Placental pericyte (primary cell): ENCODE measurements around the gene RBMS2. TPM values are rescaled to one million over a fixed set of nuclear protein-coding genes. Genes with fewer than 3 reads are reported as not detected.

Source experiments
- small RNA-seq: library from RNA; depleted of rRNA; stranded (forward); fragments of <200 nt; gene quantifications from one replicate; pipeline ENCODE3, GENCODE V24; 2012; ENCODE audit warnings: low replicate concordance
- total RNA-seq: library from RNA; depleted of rRNA; stranded (reverse); fragments of >200 nt; gene quantifications from 2 replicates; pipeline ENCODE4 v1.2.3, GENCODE V29; 2012

The RBMS2 gene, protein sequence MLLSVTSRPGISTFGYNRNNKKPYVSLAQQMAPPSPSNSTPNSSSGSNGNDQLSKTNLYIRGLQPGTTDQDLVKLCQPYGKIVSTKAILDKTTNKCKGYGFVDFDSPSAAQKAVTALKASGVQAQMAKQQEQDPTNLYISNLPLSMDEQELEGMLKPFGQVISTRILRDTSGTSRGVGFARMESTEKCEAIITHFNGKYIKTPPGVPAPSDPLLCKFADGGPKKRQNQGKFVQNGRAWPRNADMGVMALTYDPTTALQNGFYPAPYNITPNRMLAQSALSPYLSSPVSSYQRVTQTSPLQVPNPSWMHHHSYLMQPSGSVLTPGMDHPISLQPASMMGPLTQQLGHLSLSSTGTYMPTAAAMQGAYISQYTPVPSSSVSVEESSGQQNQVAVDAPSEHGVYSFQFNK
- 13.8 and 39.8 TPM in 2 replicates for total RNA-seq

DNA sequence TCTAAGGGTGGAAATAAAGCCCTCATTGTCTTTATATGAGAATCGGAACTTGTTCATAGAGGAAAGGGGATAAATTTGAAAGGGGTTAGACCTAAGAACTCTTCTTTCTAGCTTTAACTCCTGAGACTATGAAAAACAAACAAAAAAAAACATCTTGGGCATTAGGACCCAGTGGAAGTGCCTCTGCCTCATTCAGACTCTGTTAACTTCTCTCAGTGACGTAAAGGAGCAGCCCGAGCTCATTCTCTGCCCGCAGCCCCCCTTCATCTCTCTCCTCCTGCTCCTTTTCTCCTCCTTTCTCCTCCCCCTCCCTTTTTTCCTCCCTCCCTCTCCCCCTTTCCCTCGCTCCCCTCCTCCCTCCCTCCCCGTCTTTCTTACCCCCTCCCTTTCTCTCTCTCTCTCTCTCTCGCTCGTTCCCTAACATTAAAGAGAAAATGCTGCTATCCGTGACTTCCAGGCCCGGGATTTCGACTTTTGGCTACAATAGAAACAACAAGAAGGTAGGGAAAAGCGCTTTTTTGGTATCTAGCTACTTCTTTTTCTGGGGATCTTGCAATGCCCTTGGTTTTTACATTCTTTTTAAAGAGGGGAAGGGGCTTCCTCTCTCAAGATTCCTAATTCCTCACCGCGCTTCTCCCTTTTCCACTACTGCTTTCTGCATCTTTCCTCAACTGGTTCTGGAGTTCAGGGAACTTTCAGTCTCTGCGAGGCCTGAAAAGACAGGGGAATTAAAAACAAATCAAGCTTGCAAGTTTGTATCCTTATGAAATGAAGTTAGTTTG, at the start of gene RBMS2:
Gene RBMS2, plus strand, starts transcription at position 231 of the 782 bp plus-strand sequence. Its CDS starts 204 bp downstream, at position 435.

DNA sequence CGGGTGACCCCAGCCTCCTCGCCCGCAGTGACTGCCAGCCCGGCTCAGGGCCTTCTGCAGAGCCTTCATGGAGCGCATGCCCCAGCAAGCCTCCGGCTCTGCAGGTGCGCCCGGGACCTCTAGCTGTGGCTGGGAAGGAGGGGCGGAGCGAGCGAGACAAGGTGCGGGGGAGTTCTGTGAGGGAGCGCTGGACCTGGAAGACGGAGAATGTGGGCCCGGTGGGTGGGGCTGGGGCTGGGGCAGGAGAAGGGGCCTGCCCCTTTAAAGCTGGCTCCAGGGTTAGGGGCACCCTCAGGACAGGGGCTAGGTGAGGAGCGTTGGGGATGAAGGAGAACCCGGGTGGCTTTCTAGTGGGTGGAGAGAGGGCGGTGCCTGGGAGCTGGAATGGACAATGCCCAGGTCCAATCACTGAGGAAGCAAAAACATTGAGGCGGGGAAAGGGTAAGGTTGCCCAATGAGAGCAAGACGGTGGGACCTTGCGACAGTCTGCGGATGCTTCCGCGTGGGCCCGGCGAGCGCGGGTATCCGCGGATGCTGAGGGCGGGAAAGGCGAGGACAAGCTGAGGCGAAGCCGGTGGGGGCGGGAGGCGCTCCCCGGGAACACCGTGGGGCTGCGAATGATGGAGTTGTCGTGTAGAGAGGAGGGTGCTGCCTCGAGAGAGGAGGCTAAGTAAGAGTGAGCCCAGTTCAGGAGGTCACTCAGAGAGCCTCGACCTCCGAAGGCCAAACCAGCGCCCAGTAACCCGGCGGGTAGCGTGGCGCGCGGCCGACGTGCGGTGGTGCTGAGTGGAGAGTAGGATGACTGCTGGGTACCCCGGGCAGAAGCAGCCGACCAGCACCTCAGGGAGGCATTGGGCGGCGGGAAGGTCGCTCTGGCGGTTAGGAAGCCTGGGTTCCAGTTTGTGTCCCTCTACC, 33.3 kb upstream of the RBMS2 start, which contains the start of gene GLS2:
Gene GLS2, minus strand, starts transcription at position 121 of the 915 bp plus-strand sequence. Its CDS starts 43 bp downstream, at position 78.

DNA sequence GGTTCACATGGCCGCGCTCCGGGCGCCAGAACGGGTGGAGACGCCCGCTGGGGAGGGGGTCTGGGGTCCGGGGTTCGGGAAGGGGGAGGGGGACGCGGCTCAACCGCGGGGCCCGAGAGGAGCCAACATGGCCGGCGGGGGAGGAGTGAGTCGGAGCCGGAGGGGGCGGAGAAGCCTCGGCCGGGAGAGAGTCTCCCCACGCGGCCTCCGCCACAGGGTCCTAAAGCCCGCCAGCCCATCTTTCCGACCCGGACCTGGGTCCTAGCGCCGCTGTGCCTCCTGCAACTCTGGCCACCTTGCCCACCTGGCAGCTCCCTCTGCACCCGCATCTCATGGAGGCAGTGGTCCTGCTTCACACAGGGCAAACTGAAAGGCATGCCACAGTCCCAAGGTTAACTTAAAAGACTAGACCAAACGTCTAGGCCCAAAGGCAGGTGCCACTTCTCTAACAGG, 108.6 kb downstream of the RBMS2 start, which contains the start of gene BAZ2A:
Gene BAZ2A, minus strand, starts transcription at position 147 of the 453 bp plus-strand sequence. CDS start 12,796 bp downstream, outside the sequence.

Small RNA genes within 50 kb of the gene (small RNA-seq; reads per million reads assigned to genes)
- gene RNU6-343P (not detected), gene SNORD59A (6,386 reads per million, percentile 100 among the genes with 10 or more reads in this experiment)

Other genes starting within 250 kb of the RBMS2 start
- 83.4 and 160 TPM in 2 replicates for gene CS, start 221.5 kb upstream of the RBMS2 start, total RNA-seq
- gene CNPY2, start 205.8 kb upstream of the RBMS2 start, total RNA-seq, result 84.8 and 105 TPM in 2 replicates
- 13.6 and 20.6 TPM in 2 replicates for gene PAN2, start 187.8 kb upstream of the RBMS2 start, total RNA-seq
- gene IL23A, start 182.9 kb upstream of the RBMS2 start, total RNA-seq, result not detected in 2 replicates
- gene STAT2, start 161.7 kb upstream of the RBMS2 start, total RNA-seq, result 271 and 396 TPM in 2 replicates
- gene APOF, start 159.0 kb upstream of the RBMS2 start, total RNA-seq, result not detected in 2 replicates
- gene TIMELESS, start 72.4 kb upstream of the RBMS2 start, total RNA-seq, result 2.0 and 21.9 TPM in 2 replicates
- not detected in 2 replicates for gene MIP, start 67.2 kb upstream of the RBMS2 start, total RNA-seq
- gene SPRYD4, start 53.2 kb upstream of the RBMS2 start, total RNA-seq, result 1.8 and 2.7 TPM in 2 replicates
- gene GLS2, start 33.7 kb upstream of the RBMS2 start, total RNA-seq, result not detected in 2 replicates
- gene BAZ2A, start 108.5 kb downstream of the RBMS2 start, total RNA-seq, result 43.8 and 61.7 TPM in 2 replicates
- gene ATP5F1B, start 124.2 kb downstream of the RBMS2 start, total RNA-seq, result 428 and 476 TPM in 2 replicates
- gene PTGES3, start 166.5 kb downstream of the RBMS2 start, total RNA-seq, result 58.2 and 118 TPM in 2 replicates
- 586 and 1,010 TPM in 2 replicates for gene NACA, start 203.5 kb downstream of the RBMS2 start, total RNA-seq
- gene PRIM1, start 230.5 kb downstream of the RBMS2 start, total RNA-seq, result 1.3 and 19.2 TPM in 2 replicates
- 1.0 and 4.4 TPM in 2 replicates for gene HSD17B6, start 241.5 kb downstream of the RBMS2 start, total RNA-seq